ENCODE results near the gene FMN1.

FMN1 gene

DNA sequence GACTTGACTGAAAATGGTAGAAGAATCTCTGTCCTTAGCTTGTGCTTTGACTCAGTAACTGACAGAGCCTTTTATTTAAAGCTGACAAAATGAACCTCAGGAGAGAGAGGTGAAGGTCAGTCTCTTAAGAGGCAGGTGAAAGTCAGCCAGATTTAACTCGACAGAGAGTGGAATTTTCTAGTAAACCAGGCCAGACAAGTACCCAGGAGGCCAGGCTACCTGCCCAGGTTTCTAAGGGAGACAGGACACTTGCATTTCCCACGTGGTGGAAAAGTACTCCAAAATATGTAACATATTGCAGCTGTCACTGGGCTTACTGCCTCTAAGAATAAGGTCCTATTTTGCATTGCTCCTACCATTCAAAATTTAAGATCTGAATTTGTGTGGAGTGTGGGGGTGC, 167.9 kb downstream of the FMN1 start:
- no peak for TF ChIP-seq CTCF (IDR thresholded peaks at IDR 0.05; ENCODE audit: low read depth, low read length, missing control alignments)
- Histone ChIP-seq H3K27me3 (replicated peaks) (no peaks in the 10 kb centered on the region), H3K27ac (no peak overlapping the region), H3K4me3 (ENCODE audit: low read depth, low read length) (no peak overlapping the region), H3K36me3 (replicated peaks) (no peaks in the 10 kb centered on the region)
- DNase-seq = no peak
- in situ Hi-C loops (cut with HindIII; ENCODE audit: low pct_ligation_motif_present, low sequenced_read_pairs) = no loop called here

DNA sequence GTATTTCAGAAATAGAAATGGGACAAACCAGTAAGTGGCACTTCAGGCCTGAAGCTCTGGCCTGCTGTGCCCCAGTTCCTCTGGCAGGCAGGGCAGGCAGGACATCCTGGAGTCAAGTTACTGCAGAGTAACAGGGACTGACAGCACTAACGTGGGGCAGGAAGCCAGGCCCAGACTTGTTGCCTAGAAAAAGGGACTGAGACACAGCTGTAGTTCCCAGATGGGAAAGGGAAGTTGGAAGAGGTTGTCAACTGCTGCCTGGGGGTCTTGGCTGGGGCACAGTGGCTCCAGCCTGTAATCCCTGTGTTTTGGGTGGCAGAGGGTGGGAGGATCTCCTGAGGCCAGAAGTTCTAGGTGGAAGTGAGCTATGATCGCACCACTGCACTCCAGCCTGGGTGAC, 171.9 kb downstream of the FMN1 start:
- Histone ChIP-seq H3K27ac (peak overlapping the region; percentile 60), H3K36me3 (replicated peaks) (no peaks in the 10 kb centered on the region), H3K27me3 (replicated peaks) (no peaks in the 10 kb centered on the region), H3K4me3 (ENCODE audit: low read depth, low read length) (no peak overlapping the region)
- peak; percentile 59 for DNase-seq
- in situ Hi-C loops (cut with HindIII; ENCODE audit: low pct_ligation_motif_present, low sequenced_read_pairs) = loop anchor here (25.0 kb wide), 1 partner anchor 115 kb away; no protein-coding TSS in a partner anchor
- TF ChIP-seq CTCF (IDR thresholded peaks at IDR 0.05; ENCODE audit: low read depth, low read length, missing control alignments) = no peak

DNA sequence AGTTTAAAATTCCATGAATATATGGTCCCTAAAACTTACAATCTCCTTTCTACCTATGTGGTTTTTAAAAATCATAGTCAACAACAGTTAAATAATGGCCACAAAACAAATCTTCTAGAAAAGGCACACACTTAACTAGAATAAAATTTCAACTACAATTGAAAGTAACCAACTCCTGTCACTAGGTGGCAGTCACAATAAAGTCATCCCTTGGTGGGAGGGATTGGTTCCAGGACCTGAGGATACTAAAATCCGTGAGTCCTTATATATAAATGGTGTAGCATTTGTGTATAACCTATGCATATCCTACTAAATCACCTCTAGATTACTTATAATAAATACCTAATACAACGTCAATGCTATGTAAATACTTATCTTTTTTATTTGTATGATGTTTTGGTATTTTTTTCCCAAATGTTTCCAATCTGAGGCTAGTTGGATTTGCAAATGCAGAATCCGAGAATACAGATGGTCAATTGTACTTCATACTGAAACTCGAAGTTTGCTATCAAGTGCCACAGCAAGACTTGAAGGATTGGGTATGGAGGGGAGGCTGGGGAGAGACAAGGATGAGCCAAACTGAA, 172.6 kb downstream of the FMN1 start:
- TF ChIP-seq CTCF (IDR thresholded peaks at IDR 0.05; ENCODE audit: low read depth, low read length, missing control alignments) = peak; percentile 66
- Histone ChIP-seq H3K27ac (peak overlapping the region; percentile 60), H3K27me3 (replicated peaks) (no peaks in the 10 kb centered on the region), H3K36me3 (replicated peaks) (no peaks in the 10 kb centered on the region), H3K4me3 (ENCODE audit: low read depth, low read length) (no peak overlapping the region)
- DNase-seq = peak; percentile 57
- in situ Hi-C loops (cut with HindIII; ENCODE audit: low pct_ligation_motif_present, low sequenced_read_pairs) = loop anchor here (25.0 kb wide), 1 partner anchor 115 kb away; no protein-coding TSS in a partner anchor

GRCh38 chr15:33019354-33019981, 175.0 kb downstream of the FMN1 start:
- Histone ChIP-seq H3K27me3 (replicated peaks) (no peaks in the 10 kb centered on the region), H3K4me3 (ENCODE audit: low read depth, low read length) (no peak overlapping the region), H3K27ac (no peak overlapping the region), H3K36me3 (replicated peaks) (no peaks in the 10 kb centered on the region)
- no peak for TF ChIP-seq CTCF (IDR thresholded peaks at IDR 0.05; ENCODE audit: low read depth, low read length, missing control alignments)
- DNase-seq = no peak
- in situ Hi-C loops (cut with HindIII; ENCODE audit: low pct_ligation_motif_present, low sequenced_read_pairs) = loop anchor here (25.0 kb wide), 1 partner anchor 118 kb away; no protein-coding TSS in a partner anchor

DNA sequence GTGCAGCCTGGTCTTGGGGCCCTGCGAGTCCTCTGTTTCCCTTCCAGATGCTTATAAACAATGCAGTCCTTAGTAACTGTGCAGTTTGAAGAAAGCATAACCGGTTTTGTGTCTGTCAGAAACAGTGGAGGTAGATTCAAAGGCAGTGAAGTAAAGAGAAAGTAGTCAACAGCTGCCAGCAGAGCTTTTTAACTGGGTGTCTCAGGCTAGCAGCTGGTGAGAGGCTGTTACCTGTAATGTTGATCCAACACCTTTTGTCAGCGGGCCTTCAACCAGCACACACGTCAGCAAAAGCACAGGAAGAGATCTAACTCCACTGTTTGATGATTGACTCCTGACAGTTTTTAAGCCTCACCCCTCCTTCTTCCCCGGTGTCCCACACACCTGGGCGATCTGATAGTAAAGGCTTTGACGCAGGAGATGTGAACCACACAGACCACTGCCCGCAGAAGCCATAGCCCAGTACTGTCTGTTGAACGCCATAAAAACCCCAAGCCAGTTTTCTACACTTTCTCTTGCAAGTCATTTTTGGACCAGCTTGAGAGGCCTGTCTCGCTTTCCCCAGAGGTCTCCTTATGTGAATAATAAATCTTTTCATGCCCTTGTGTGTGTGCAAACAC, 178.0 kb downstream of the FMN1 start:
- in situ Hi-C loops (cut with HindIII; ENCODE audit: low pct_ligation_motif_present, low sequenced_read_pairs) = loop anchor here (25.0 kb wide), 1 partner anchor 121 kb away; no protein-coding TSS in a partner anchor
- no peaks in the 10 kb centered on the region for H3K27me3 ChIP-seq (replicated peaks)
- DNase-seq = no peak
- H3K4me3 ChIP-seq (ENCODE audit: low read depth, low read length) = no peak overlapping the region
- H3K36me3 ChIP-seq (replicated peaks) = no peaks in the 10 kb centered on the region
- no peak overlapping the region for H3K27ac ChIP-seq
- no peak for TF ChIP-seq CTCF (IDR thresholded peaks at IDR 0.05; ENCODE audit: low read depth, low read length, missing control alignments)

All from brain microvascular endothelial cell (primary cell).